ENCODE data around the gene PRUNE2.

PRUNE2 gene

DNA sequence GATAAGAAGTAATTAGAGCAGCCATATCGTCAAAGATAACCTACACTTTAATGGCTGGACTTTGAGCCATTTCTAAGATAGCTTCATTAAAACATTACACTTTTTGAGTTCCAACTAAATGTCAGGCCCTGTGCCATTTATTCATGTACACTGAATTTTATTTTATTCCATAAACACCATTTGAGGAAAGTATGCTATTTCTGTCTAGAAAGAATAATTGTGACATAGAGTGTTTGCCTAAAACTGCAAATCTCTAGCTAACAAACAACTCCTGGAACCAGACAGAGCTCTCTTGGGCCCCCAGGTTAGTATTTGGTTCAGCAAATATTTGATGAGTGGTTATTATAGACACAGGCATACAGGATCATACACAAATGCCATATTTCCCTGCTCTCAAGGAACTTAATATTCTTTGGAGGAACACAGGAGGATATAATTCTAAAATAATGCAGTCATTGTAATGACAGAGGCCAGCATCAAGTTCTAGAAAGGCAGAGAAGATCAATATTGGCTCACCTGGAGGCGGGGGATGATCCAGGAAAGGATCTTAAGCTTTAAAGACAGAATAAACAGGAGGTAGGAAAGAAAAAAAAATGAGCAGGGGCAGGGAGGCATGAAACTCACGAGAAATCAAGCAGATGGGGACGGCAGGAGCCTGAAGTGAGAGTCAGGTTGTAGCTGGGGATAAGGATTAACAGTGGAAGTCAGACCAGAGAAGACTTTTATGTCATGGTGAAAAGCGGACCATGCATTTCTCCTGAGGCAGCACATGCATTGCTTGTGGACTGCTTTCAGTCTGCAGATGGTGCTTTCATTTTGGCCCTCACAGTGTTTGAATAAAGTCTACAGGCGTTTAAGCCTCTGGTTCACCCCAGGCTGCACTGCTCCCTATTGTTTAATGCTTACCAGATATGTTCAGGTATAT lies 319.3 kb downstream of the PRUNE2 start:
- no peak overlapping the region for H3K9ac ChIP-seq (ENCODE audit: low read length)
- no peak overlapping the region for H3K4me3 ChIP-seq (ENCODE audit: insufficient read depth in 1 of 2, low read depth in 1 of 2, low read length in 2 of 2)
- 77% methylated on average over 6 of the region's 6 CpGs for WGBS
- no peak overlapping the region for H2AFZ ChIP-seq (ENCODE audit: low read depth, low read length)
- peaks cover 3 to 10% of the 10 kb centered on the region in 2 experiments for H3K27me3 ChIP-seq (ENCODE audit: control insufficient read depth in 1 of 2, insufficient read depth in 1 of 2, low read length in 2 of 2)
- no peak overlapping the region for H4K91ac ChIP-seq (ENCODE audit: low read length)
- H3K79me1 ChIP-seq (replicated peaks; ENCODE audit: low read length, poor library complexity, severe bottlenecking): no peaks in the 10 kb centered on the region
- no peak overlapping the region for H2BK5ac ChIP-seq (ENCODE audit: low read depth, low read length, poor library complexity, severe bottlenecking)
- no peak overlapping the region for H3K27ac ChIP-seq (ENCODE audit: low read length, poor library complexity, severe bottlenecking)
- peaks cover 2% of the 10 kb centered on the region for H3K4me1 ChIP-seq (ENCODE audit: control insufficient read depth, insufficient read depth, low read depth, low read length)
- H4K8ac ChIP-seq (ENCODE audit: low read length): no peak overlapping the region
- H3K18ac ChIP-seq (ENCODE audit: low read depth in 1 of 2, low read length in 2 of 2): no peak overlapping the region
- no peak overlapping the region for H3K14ac ChIP-seq (ENCODE audit: low read length in 2 of 2)
- no peak overlapping the region for H2BK120ac ChIP-seq (ENCODE audit: low read depth, low read length)
- H3K23ac ChIP-seq (ENCODE audit: low read length in 2 of 2): no peak overlapping the region
- DNase-seq: no peak
- no peak overlapping the region for H3K4ac ChIP-seq (ENCODE audit: low read depth in 1 of 2, low read length in 2 of 2)
- H2BK15ac ChIP-seq (ENCODE audit: low read depth, poor library complexity, severe bottlenecking): no peak overlapping the region
- no peak overlapping the region for H3K4me2 ChIP-seq (ENCODE audit: low read length, poor library complexity, severe bottlenecking)
- H3K36me3 ChIP-seq (ENCODE audit: control insufficient read depth in 1 of 2, insufficient read depth in 2 of 2, low read depth in 1 of 2, low read length in 2 of 2): no peaks in the 10 kb centered on the region
- H2BK12ac ChIP-seq (ENCODE audit: low read length in 2 of 2): no peak overlapping the region
- no peak overlapping the region for H2AK5ac ChIP-seq (ENCODE audit: low read length, severe bottlenecking)
- no peaks in the 10 kb centered on the region for H3K9me3 ChIP-seq (ENCODE audit: control insufficient read depth, low read length)

DNA sequence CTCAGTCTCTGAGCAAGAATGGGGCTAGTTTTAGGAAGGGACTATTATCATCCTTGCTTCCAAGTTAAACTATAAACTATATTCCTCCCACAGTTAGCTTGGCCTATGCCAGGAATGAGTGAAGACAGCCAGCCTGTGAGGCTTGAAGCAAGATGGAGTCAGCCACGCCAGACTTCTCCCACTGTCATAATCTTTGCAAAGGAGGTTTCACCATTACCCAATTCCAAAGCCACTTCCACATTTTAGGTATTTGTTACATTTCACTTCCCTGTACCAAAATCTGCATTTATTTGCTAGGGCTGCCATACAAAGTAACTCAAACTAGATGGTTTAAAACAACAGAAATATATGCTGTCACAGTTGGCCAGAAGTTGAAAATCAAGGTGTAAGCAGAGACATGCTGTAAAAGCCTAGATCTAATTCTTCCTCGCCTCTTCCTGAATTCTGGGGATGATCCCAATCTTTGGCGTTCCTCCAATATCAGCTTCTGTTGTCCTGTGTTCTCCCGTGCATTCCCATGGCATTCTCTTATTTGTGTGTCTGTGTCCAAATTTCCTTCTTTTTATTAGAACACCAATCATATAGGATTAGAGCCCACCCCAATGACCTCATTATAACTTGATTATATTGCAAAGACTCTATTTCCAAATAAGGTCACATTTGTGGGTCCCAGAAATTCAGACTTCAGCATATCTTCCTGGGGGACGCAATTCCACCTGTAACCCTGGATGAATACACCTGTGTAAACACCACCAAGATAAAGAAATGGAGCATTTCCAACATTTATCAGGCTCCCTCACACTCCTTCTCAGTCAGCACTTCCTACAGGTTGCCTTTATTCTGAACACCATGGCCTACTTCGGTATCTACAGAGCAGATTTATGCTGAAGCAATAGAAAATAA lies 320.2 kb downstream of the PRUNE2 start:
- H3K79me1 ChIP-seq (replicated peaks; ENCODE audit: low read length, poor library complexity, severe bottlenecking): no peaks in the 10 kb centered on the region
- H3K23ac ChIP-seq (ENCODE audit: low read length in 2 of 2): no peak overlapping the region
- H2AK5ac ChIP-seq (ENCODE audit: low read length, severe bottlenecking): no peak overlapping the region
- no peak overlapping the region for H4K8ac ChIP-seq (ENCODE audit: low read length)
- no peaks in the 10 kb centered on the region for H3K36me3 ChIP-seq (ENCODE audit: control insufficient read depth in 1 of 2, insufficient read depth in 2 of 2, low read depth in 1 of 2, low read length in 2 of 2)
- peaks cover 2% of the 10 kb centered on the region for H3K4me1 ChIP-seq (ENCODE audit: control insufficient read depth, insufficient read depth, low read depth, low read length)
- H3K4ac ChIP-seq (ENCODE audit: low read depth in 1 of 2, low read length in 2 of 2): no peak overlapping the region
- H3K9me3 ChIP-seq (ENCODE audit: control insufficient read depth, low read length): no peaks in the 10 kb centered on the region
- H3K14ac ChIP-seq (ENCODE audit: low read length in 2 of 2): no peak overlapping the region
- H2BK5ac ChIP-seq (ENCODE audit: low read depth, low read length, poor library complexity, severe bottlenecking): no peak overlapping the region
- no peak overlapping the region for H3K4me2 ChIP-seq (ENCODE audit: low read length, poor library complexity, severe bottlenecking)
- H3K9ac ChIP-seq (ENCODE audit: low read length): no peak overlapping the region
- H2AFZ ChIP-seq (ENCODE audit: low read depth, low read length): no peak overlapping the region
- 86% methylated on average over 6 of the region's 6 CpGs for WGBS
- H2BK12ac ChIP-seq (ENCODE audit: low read length in 2 of 2): no peak overlapping the region
- H3K18ac ChIP-seq (ENCODE audit: low read depth in 1 of 2, low read length in 2 of 2): no peak overlapping the region
- H2BK15ac ChIP-seq (ENCODE audit: low read depth, poor library complexity, severe bottlenecking): no peak overlapping the region
- H3K4me3 ChIP-seq (ENCODE audit: insufficient read depth in 1 of 2, low read depth in 1 of 2, low read length in 2 of 2): no peak overlapping the region
- no peak overlapping the region for H3K27ac ChIP-seq (ENCODE audit: low read length, poor library complexity, severe bottlenecking)
- peaks cover 0 to 10% of the 10 kb centered on the region in 2 experiments for H3K27me3 ChIP-seq (ENCODE audit: control insufficient read depth in 1 of 2, insufficient read depth in 1 of 2, low read length in 2 of 2)
- H2BK120ac ChIP-seq (ENCODE audit: low read depth, low read length): no peak overlapping the region
- DNase-seq: no peak
- H4K91ac ChIP-seq (ENCODE audit: low read length): no peak overlapping the region

DNA sequence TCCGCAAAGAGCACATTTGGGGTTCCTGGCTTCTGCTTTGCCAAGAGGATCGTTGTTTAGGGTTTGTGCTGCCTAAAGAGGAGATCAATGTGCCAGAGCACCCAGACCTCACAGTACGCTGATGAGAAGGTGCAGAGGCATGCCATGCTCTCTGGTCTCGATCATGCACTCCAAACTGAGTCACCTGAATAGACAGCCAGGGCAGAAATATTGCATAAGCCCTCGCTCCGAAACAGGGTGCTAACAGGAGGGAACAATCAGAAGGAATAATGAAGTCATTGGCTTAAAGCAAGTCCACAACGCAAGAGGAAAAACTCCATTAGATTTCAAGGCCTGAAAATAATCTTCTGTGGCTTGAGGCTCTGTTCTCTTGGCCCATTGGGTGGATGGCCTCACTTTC lies 322.7 kb downstream of the PRUNE2 start:
- H2BK15ac ChIP-seq (ENCODE audit: low read depth, poor library complexity, severe bottlenecking): no peak overlapping the region
- no peak overlapping the region for H2BK120ac ChIP-seq (ENCODE audit: low read depth, low read length)
- H3K9me3 ChIP-seq (ENCODE audit: control insufficient read depth, low read length): no peaks in the 10 kb centered on the region
- no peak overlapping the region for H3K18ac ChIP-seq (ENCODE audit: low read depth in 1 of 2, low read length in 2 of 2)
- no peak for DNase-seq
- H3K36me3 ChIP-seq (ENCODE audit: control insufficient read depth in 1 of 2, insufficient read depth in 2 of 2, low read depth in 1 of 2, low read length in 2 of 2): no peaks in the 10 kb centered on the region
- no peak overlapping the region for H2AFZ ChIP-seq (ENCODE audit: low read depth, low read length)
- no peak overlapping the region for H3K14ac ChIP-seq (ENCODE audit: low read length in 2 of 2)
- no peak overlapping the region for H2AK5ac ChIP-seq (ENCODE audit: low read length, severe bottlenecking)
- no peaks in the 10 kb centered on the region for H3K79me1 ChIP-seq (replicated peaks; ENCODE audit: low read length, poor library complexity, severe bottlenecking)
- no peak overlapping the region for H3K4me2 ChIP-seq (ENCODE audit: low read length, poor library complexity, severe bottlenecking)
- H3K27ac ChIP-seq (ENCODE audit: low read length, poor library complexity, severe bottlenecking): no peak overlapping the region
- no peak overlapping the region for H2BK12ac ChIP-seq (ENCODE audit: low read length in 2 of 2)
- H3K4me3 ChIP-seq (ENCODE audit: insufficient read depth in 1 of 2, low read depth in 1 of 2, low read length in 2 of 2): no peak overlapping the region
- H3K4me1 ChIP-seq (ENCODE audit: control insufficient read depth, insufficient read depth, low read depth, low read length): peaks cover 10% of the 10 kb centered on the region
- 87% methylated on average over 7 of the region's 7 CpGs for WGBS
- H3K4ac ChIP-seq (ENCODE audit: low read depth in 1 of 2, low read length in 2 of 2): no peak overlapping the region
- no peak overlapping the region for H3K9ac ChIP-seq (ENCODE audit: low read length)
- H3K27me3 ChIP-seq (ENCODE audit: control insufficient read depth in 1 of 2, insufficient read depth in 1 of 2, low read length in 2 of 2): peaks cover 0 to 7% of the 10 kb centered on the region in 2 experiments
- H3K23ac ChIP-seq (ENCODE audit: low read length in 2 of 2): no peak overlapping the region
- no peak overlapping the region for H4K91ac ChIP-seq (ENCODE audit: low read length)
- H4K8ac ChIP-seq (ENCODE audit: low read length): no peak overlapping the region
- H2BK5ac ChIP-seq (ENCODE audit: low read depth, low read length, poor library complexity, severe bottlenecking): no peak overlapping the region

DNA sequence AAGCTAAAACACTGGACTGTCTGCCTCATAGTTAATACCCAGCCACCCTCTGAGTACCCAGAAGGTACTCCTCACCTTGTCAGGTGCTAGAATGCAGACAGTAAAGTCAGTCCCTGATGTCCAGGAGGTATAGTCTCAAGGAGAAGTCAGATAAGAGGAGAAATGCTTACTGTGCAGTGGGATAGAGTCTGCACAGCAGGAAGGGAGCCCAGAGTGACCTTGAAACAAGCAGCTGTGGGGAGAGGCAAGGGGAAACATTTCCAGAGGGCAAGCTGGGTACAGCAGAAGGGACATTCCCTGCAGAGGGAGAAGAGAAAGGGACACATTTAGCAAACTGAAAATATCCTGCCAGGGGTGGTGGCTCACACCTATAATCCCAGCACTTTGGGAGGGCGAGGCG lies 324.2 kb downstream of the PRUNE2 start:
- DNase-seq: no peak
- H3K27me3 ChIP-seq (ENCODE audit: control insufficient read depth in 1 of 2, insufficient read depth in 1 of 2, low read length in 2 of 2): peaks cover 0 to 7% of the 10 kb centered on the region in 2 experiments
- H3K23ac ChIP-seq (ENCODE audit: low read length in 2 of 2): no peak overlapping the region
- no peak overlapping the region for H3K27ac ChIP-seq (ENCODE audit: low read length, poor library complexity, severe bottlenecking)
- H3K18ac ChIP-seq (ENCODE audit: low read depth in 1 of 2, low read length in 2 of 2): no peak overlapping the region
- H3K4me1 ChIP-seq (ENCODE audit: control insufficient read depth, insufficient read depth, low read depth, low read length): peaks cover 12% of the 10 kb centered on the region
- peak overlapping the region; percentile 75 for H2AK5ac ChIP-seq (ENCODE audit: low read length, severe bottlenecking)
- no peaks in the 10 kb centered on the region for H3K9me3 ChIP-seq (ENCODE audit: control insufficient read depth, low read length)
- no peak overlapping the region for H3K9ac ChIP-seq (ENCODE audit: low read length)
- H2AFZ ChIP-seq (ENCODE audit: low read depth, low read length): no peak overlapping the region
- H3K4ac ChIP-seq (ENCODE audit: low read depth in 1 of 2, low read length in 2 of 2): no peak overlapping the region
- no peaks in the 10 kb centered on the region for H3K36me3 ChIP-seq (ENCODE audit: control insufficient read depth in 1 of 2, insufficient read depth in 2 of 2, low read depth in 1 of 2, low read length in 2 of 2)
- no peak overlapping the region for H2BK15ac ChIP-seq (ENCODE audit: low read depth, poor library complexity, severe bottlenecking)
- no peak overlapping the region for H4K91ac ChIP-seq (ENCODE audit: low read length)
- no peak overlapping the region for H4K8ac ChIP-seq (ENCODE audit: low read length)
- WGBS: 100% methylated on average over 2 of the region's 2 CpGs
- no peak overlapping the region for H3K14ac ChIP-seq (ENCODE audit: low read length in 2 of 2)
- H2BK12ac ChIP-seq (ENCODE audit: low read length in 2 of 2): no peak overlapping the region
- H3K4me2 ChIP-seq (ENCODE audit: low read length, poor library complexity, severe bottlenecking): no peak overlapping the region
- H2BK5ac ChIP-seq (ENCODE audit: low read depth, low read length, poor library complexity, severe bottlenecking): no peak overlapping the region
- no peaks in the 10 kb centered on the region for H3K79me1 ChIP-seq (replicated peaks; ENCODE audit: low read length, poor library complexity, severe bottlenecking)
- H2BK120ac ChIP-seq (ENCODE audit: low read depth, low read length): no peak overlapping the region
- no peak overlapping the region for H3K4me3 ChIP-seq (ENCODE audit: insufficient read depth in 1 of 2, low read depth in 1 of 2, low read length in 2 of 2)
